Skeletal muscle tissue (tissue), 4 donors: ENCODE results near the gene CUEDC1. TPM values are rescaled to one million over a fixed set of nuclear protein-coding genes. Genes with fewer than 3 reads are reported as not detected.

ENCODE experiments used
- H3K27ac ChIP-seq: one replicate; pipeline ENCODE4 v1.7.0; 2013; ENCODE audit warnings: mild to moderate bottlenecking, low read depth, low read length, inconsistent platforms
- H3K27me3 ChIP-seq, 3 donors: one replicate each; pipeline ENCODE4 v1.7.0; 2013; ENCODE audit warnings: low read length in 3 of 3; ENCODE audit not compliant: control insufficient read depth in 3 of 3, insufficient read depth in 3 of 3
- H3K36me3 ChIP-seq, 3 donors: one replicate each; pipeline ENCODE4 v1.7.0; 2013; ENCODE audit warnings: low read length in 3 of 3; ENCODE audit not compliant: control insufficient read depth in 3 of 3, insufficient read depth in 3 of 3
- H3K4me1 ChIP-seq, 3 donors: one replicate each; pipeline ENCODE4 v1.7.0; 2013; ENCODE audit warnings: low read length in 3 of 3, mild to moderate bottlenecking in 3 of 3; ENCODE audit not compliant: control insufficient read depth in 3 of 3, insufficient read depth in 3 of 3
- H3K4me3 ChIP-seq, 3 donors: one replicate each; pipeline ENCODE4 v1.7.0; 2013; ENCODE audit warnings: low read length in 3 of 3
- H3K9ac ChIP-seq, 3 donors: one replicate each; pipeline ENCODE4 v1.7.0; 2013; ENCODE audit warnings: low read length in 3 of 3, mild to moderate bottlenecking in 3 of 3, moderate library complexity in 2 of 3, low read depth in 1 of 3
- H3K9me3 ChIP-seq, 3 donors: one replicate each; pipeline ENCODE4 v1.7.0; 2013; ENCODE audit warnings: low read length in 3 of 3; ENCODE audit not compliant: control insufficient read depth in 3 of 3
- total RNA-seq: library from RNA; depleted of rRNA; stranded (reverse); fragments of >200 nt; gene quantifications from one replicate; pipeline ENCODE4 v1.2.3, GENCODE V29; 2014
- donor health status: Osteomylitis.

The CUEDC1 gene
- total RNA-seq, 1 donor from 2014 or later: 10.4 TPM

GRCh38 chr17:57953219-57953618 lies 2.0 kb downstream of the CUEDC1 start:
- Histone ChIP-seq H3K4me3 (peak overlapping the region in 1 of 3 donors; percentile 22), H3K9ac (peak overlapping the region in 2 of 3 donors; percentile 8 to 85), H3K27me3 (no peaks in the 10 kb centered on the region), H3K4me1 (peaks cover 67 to 76% (median 72%) of the 10 kb centered on the region in 3 donors), H3K27ac (peak overlapping the region; percentile 90), H3K9me3 (no peaks in the 10 kb centered on the region), H3K36me3 (peaks cover 0 to 2% (median 0%) of the 10 kb centered on the region in 3 donors)

DNA sequence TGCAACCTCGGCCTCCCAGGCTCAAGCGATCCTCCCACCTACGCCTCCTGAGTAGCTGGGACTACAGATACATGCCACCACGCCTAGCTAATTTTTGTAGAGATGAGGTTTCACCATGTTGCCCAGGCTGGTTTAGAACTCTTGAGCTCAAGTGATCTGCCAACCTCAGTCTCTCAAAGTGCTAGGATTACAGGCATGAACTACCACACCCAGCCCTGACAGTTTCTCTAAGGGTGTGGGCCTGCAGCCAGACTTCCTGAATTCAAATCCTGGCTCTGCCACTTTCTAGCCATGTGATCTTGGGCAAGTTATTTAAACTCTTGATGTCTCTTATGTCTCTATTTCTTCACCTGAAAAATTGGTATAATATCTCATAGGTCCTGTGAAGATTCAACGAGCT lies 5.6 kb downstream of the CUEDC1 start:
- peaks cover 0 to 2% (median 0%) of the 10 kb centered on the region in 3 donors for H3K36me3 ChIP-seq
- H3K9me3 ChIP-seq: no peaks in the 10 kb centered on the region
- H3K4me3 ChIP-seq: no peak overlapping the region
- H3K27me3 ChIP-seq: no peaks in the 10 kb centered on the region
- H3K4me1 ChIP-seq: peaks cover 72 to 82% (median 81%) of the 10 kb centered on the region in 3 donors
- H3K27ac ChIP-seq: peak overlapping the region; percentile 84
- no peak overlapping the region for H3K9ac ChIP-seq

- no peaks in the 10 kb centered on the region for H3K9me3 ChIP-seq
- peak overlapping the region; percentile 84 for H3K27ac ChIP-seq
- no peaks in the 10 kb centered on the region for H3K27me3 ChIP-seq
- H3K36me3 ChIP-seq: peaks cover 0 to 1% (median 0%) of the 10 kb centered on the region in 3 donors
- peaks cover 70 to 80% (median 79%) of the 10 kb centered on the region in 3 donors for H3K4me1 ChIP-seq
- H3K4me3 ChIP-seq: peak overlapping the region in 2 of 3 donors; percentile 22 to 48
- peak overlapping the region; percentile 36 to 73 (median 42) for H3K9ac ChIP-seq
Observed at GRCh38 chr17:57948555-57949420, 6.4 kb downstream of the CUEDC1 start.

GRCh38 chr17:57948169-57948554 lies 7.0 kb downstream of the CUEDC1 start:
- no peak overlapping the region for H3K4me3 ChIP-seq
- H3K4me1 ChIP-seq: peaks cover 70 to 80% (median 79%) of the 10 kb centered on the region in 3 donors
- H3K27me3 ChIP-seq: no peaks in the 10 kb centered on the region
- H3K9ac ChIP-seq: peak overlapping the region in 2 of 3 donors; percentile 42 to 44
- H3K36me3 ChIP-seq: no peaks in the 10 kb centered on the region
- no peaks in the 10 kb centered on the region for H3K9me3 ChIP-seq
- H3K27ac ChIP-seq: peak overlapping the region; percentile 84

GRCh38 chr17:57947369-57947768 lies 7.8 kb downstream of the CUEDC1 start:
- Histone ChIP-seq H3K4me1 (peaks cover 65 to 75% (median 75%) of the 10 kb centered on the region in 3 donors), H3K27me3 (no peaks in the 10 kb centered on the region)

DNA sequence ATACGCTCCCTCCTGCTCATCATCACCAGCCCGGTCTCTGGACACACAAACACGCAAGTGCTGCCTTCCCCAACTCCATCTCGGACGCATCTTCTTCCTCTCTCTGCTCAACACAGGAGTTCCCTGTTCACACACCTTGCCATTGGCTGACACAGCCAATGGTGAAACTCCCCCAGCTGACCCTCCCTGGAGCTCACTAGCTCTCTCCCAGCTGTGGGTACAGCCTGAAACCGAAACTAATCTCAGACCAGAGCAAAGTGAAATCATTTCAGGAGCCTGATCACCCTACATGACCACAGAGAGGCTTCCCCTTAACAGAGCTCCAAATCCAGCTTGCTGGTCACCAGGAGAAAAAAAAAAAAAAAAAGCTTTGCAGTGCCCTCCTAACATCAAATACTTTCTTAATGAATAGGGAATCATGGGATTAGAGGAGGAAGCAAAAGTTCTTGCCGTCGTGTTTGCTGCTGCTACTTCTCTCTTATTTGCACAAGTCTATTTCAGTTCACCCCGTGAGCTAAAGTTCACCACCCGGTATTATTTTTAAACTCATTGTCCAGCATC lies 8.3 kb downstream of the CUEDC1 start:
- peak overlapping the region; percentile 84 for H3K27ac ChIP-seq
- peak overlapping the region; percentile 63 to 80 (median 66) for H3K9ac ChIP-seq
- H3K9me3 ChIP-seq: no peaks in the 10 kb centered on the region
- H3K4me3 ChIP-seq: peak overlapping the region; percentile 65 to 79 (median 71)
- no peaks in the 10 kb centered on the region for H3K27me3 ChIP-seq
- no peaks in the 10 kb centered on the region for H3K36me3 ChIP-seq
- H3K4me1 ChIP-seq: peaks cover 66 to 78% (median 75%) of the 10 kb centered on the region in 3 donors

More at GRCh38 chr17:57947369-57947768, 7.8 kb downstream of the CUEDC1 start:
- H3K27ac ChIP-seq: peak overlapping the region; percentile 84
- no peaks in the 10 kb centered on the region for H3K9me3 ChIP-seq
- peak overlapping the region; percentile 63 to 80 (median 66) for H3K9ac ChIP-seq
- peak overlapping the region; percentile 65 to 79 (median 71) for H3K4me3 ChIP-seq
- H3K36me3 ChIP-seq: no peaks in the 10 kb centered on the region

DNA sequence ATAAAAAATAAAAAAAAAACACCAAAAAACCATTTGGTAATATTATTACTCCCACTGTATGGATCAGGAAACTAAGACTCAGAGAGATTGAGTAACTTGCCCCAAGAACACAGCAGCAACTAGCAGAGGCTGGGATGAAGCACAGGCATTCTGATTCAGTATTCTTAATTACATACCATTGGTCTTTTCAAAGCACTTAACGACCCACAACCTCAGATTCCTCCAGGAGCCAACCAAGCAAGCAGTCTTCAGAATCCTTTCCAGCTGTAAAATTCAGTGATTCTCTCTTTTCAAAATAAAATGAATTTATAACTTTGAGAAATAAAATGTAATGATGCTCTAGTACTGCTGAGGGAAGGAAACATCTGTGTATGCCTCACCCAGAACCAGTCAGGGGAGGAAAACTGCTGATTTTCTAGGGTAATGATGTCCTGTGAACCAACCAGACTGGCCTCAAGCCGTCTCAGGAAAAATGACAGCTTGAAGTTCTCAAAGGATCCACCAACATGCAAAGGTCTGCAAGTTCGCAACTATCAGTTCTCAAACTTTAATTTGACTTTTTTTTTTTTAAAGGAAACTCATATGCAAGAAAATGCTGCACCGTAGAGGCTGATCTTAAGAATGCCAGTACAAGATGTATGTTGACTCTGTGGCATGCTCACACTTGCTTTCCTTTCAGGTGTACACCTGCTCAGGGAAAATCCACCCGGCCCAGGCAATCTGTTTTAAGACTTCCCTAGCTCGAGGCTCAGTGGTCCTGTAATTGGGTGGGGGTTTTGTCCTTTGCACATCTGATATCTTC lies 9.0 kb downstream of the CUEDC1 start:
- H3K4me1 ChIP-seq: peaks cover 66 to 78% (median 78%) of the 10 kb centered on the region in 3 donors

GRCh38 chr17:57944908-57945307 lies 10.3 kb downstream of the CUEDC1 start:
- peak overlapping the region; percentile 57 for H3K27ac ChIP-seq
- no peak overlapping the region for H3K9ac ChIP-seq
- no peaks in the 10 kb centered on the region for H3K36me3 ChIP-seq
- no peak overlapping the region for H3K4me3 ChIP-seq
- H3K27me3 ChIP-seq: no peaks in the 10 kb centered on the region
- no peaks in the 10 kb centered on the region for H3K9me3 ChIP-seq
- H3K4me1 ChIP-seq: peaks cover 71 to 82% (median 80%) of the 10 kb centered on the region in 3 donors

More for the DNA sequence above, 9.0 kb downstream of the CUEDC1 start:
- H3K27me3 ChIP-seq: no peaks in the 10 kb centered on the region
- peak overlapping the region; percentile 84 for H3K27ac ChIP-seq
- H3K9ac ChIP-seq: peak overlapping the region; percentile 63 to 80 (median 66)
- peak overlapping the region; percentile 65 to 79 (median 71) for H3K4me3 ChIP-seq
- no peaks in the 10 kb centered on the region for H3K9me3 ChIP-seq
- no peaks in the 10 kb centered on the region for H3K36me3 ChIP-seq

GRCh38 chr17:57943645-57944044 lies 11.6 kb downstream of the CUEDC1 start:
- no peaks in the 10 kb centered on the region for H3K9me3 ChIP-seq
- H3K27me3 ChIP-seq: no peaks in the 10 kb centered on the region
- H3K4me3 ChIP-seq: no peak overlapping the region
- H3K9ac ChIP-seq: peak overlapping the region in 1 of 3 donors; percentile 4
- peak overlapping the region; percentile 25 for H3K27ac ChIP-seq
- H3K4me1 ChIP-seq: peaks cover 66 to 78% (median 75%) of the 10 kb centered on the region in 3 donors
- H3K36me3 ChIP-seq: no peaks in the 10 kb centered on the region
